ENCODE results near the gene CSMD2. TPM values are rescaled to one million over a fixed set of nuclear protein-coding genes. Genes with fewer than 3 reads are reported as not detected.

The CSMD2 gene
- total and polyA plus RNA-seq, 2 experiments from 2014 or later = 5.3 to 16.6 TPM

DNA sequence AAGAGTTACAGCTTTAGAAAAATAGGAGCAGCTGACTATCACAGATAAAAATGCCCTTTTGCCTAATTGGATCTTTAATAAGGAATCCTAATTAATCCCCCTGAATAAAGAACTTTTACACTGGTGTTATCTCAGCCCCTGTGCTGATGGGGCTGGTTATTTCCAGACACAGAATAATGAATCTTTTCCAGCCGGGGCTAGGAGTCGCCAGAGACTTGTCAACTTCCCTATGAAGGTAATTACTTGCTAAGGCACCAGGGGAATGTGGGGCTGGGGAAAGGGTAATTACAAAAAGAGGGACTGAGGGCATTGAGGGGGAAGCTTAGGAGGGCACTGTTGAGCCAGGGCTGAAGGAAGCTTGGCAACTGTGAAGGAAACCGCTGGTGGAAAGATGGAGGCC, 266.6 kb downstream of the CSMD2 start:
- Mint-ChIP-seq H3K27ac (no peak overlapping the region), H3K9me3 (no peaks in the 10 kb centered on the region), H3K4me1 (peaks cover 10% of the 10 kb centered on the region), H3K4me3 (no peak overlapping the region), H3K27me3 (ENCODE audit: insufficient read depth, low read depth, poor library complexity) (peaks cover 10% of the 10 kb centered on the region), H3K36me3 (ENCODE audit: low read depth) (no peaks in the 10 kb centered on the region)
- H3K4me1 ChIP-seq (ENCODE audit: insufficient read depth) = no peaks in the 10 kb centered on the region
- no peak overlapping the region for H3K4me2 ChIP-seq
- ATAC-seq (no peak), DNase-seq (ENCODE audit: low spot score) (no peak)
- H4K20me1 ChIP-seq (replicated peaks; ENCODE audit: insufficient read depth) = no peaks in the 10 kb centered on the region; the same call in 1 of the 2 replicates
- H3K9me2 ChIP-seq (ENCODE audit: insufficient read depth) = no peaks in the 10 kb centered on the region
- no peak overlapping the region for H3K4me3 ChIP-seq
- H3K79me2 ChIP-seq (replicated peaks; ENCODE audit: insufficient read depth) = no peaks in the 10 kb centered on the region
- H2AFZ ChIP-seq = no peak overlapping the region
- no peaks in the 10 kb centered on the region for H3K36me3 ChIP-seq (ENCODE audit: insufficient read depth)
- H3F3A ChIP-seq (replicated peaks; ENCODE audit: low read depth) = no peaks in the 10 kb centered on the region
- TF ChIP-seq, protein P1, sequence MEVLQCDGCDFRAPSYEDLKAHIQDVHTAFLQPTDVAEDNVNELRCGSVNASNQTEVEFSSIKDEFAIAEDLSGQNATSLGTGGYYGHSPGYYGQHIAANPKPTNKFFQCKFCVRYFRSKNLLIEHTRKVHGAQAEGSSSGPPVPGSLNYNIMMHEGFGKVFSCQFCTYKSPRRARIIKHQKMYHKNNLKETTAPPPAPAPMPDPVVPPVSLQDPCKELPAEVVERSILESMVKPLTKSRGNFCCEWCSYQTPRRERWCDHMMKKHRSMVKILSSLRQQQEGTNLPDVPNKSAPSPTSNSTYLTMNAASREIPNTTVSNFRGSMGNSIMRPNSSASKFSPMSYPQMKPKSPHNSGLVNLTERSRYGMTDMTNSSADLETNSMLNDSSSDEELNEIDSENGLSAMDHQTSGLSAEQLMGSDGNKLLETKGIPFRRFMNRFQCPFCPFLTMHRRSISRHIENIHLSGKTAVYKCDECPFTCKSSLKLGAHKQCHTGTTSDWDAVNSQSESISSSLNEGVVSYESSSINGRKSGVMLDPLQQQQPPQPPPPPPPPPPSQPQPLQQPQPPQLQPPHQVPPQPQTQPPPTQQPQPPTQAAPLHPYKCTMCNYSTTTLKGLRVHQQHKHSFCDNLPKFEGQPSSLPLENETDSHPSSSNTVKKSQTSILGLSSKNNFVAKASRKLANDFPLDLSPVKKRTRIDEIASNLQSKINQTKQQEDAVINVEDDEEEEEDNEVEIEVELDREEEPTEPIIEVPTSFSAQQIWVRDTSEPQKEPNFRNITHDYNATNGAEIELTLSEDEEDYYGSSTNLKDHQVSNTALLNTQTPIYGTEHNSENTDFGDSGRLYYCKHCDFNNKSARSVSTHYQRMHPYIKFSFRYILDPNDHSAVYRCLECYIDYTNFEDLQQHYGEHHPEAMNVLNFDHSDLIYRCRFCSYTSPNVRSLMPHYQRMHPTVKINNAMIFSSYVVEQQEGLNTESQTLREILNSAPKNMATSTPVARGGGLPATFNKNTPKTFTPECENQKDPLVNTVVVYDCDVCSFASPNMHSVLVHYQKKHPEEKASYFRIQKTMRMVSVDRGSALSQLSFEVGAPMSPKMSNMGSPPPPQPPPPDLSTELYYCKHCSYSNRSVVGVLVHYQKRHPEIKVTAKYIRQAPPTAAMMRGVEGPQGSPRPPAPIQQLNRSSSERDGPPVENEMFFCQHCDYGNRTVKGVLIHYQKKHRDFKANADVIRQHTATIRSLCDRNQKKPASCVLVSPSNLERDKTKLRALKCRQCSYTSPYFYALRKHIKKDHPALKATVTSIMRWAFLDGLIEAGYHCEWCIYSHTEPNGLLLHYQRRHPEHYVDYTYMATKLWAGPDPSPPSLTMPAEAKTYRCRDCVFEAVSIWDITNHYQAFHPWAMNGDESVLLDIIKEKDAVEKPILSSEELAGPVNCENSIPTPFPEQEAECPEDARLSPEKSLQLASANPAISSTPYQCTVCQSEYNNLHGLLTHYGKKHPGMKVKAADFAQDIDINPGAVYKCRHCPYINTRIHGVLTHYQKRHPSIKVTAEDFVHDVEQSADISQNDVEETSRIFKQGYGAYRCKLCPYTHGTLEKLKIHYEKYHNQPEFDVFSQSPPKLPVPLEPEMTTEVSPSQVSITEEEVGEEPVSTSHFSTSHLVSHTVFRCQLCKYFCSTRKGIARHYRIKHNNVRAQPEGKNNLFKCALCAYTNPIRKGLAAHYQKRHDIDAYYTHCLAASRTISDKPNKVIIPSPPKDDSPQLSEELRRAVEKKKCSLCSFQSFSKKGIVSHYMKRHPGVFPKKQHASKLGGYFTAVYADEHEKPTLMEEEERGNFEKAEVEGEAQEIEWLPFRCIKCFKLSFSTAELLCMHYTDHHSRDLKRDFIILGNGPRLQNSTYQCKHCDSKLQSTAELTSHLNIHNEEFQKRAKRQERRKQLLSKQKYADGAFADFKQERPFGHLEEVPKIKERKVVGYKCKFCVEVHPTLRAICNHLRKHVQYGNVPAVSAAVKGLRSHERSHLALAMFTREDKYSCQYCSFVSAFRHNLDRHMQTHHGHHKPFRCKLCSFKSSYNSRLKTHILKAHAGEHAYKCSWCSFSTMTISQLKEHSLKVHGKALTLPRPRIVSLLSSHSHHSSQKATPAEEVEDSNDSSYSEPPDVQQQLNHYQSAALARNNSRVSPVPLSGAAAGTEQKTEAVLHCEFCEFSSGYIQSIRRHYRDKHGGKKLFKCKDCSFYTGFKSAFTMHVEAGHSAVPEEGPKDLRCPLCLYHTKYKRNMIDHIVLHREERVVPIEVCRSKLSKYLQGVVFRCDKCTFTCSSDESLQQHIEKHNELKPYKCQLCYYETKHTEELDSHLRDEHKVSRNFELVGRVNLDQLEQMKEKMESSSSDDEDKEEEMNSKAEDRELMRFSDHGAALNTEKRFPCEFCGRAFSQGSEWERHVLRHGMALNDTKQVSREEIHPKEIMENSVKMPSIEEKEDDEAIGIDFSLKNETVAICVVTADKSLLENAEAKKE (CRISPR knock-in tag; IDR thresholded peaks at IDR 0.05) = no peak
- TF ChIP-seq, protein P2, sequence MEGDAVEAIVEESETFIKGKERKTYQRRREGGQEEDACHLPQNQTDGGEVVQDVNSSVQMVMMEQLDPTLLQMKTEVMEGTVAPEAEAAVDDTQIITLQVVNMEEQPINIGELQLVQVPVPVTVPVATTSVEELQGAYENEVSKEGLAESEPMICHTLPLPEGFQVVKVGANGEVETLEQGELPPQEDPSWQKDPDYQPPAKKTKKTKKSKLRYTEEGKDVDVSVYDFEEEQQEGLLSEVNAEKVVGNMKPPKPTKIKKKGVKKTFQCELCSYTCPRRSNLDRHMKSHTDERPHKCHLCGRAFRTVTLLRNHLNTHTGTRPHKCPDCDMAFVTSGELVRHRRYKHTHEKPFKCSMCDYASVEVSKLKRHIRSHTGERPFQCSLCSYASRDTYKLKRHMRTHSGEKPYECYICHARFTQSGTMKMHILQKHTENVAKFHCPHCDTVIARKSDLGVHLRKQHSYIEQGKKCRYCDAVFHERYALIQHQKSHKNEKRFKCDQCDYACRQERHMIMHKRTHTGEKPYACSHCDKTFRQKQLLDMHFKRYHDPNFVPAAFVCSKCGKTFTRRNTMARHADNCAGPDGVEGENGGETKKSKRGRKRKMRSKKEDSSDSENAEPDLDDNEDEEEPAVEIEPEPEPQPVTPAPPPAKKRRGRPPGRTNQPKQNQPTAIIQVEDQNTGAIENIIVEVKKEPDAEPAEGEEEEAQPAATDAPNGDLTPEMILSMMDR (conservative IDR thresholded peaks at IDR 0.05; ENCODE audit: low read depth in 2 of 2) = no peak
- no peak for TF ChIP-seq EZH2phosphoT487 (IDR thresholded peaks at IDR 0.05; ENCODE audit: unreplicated experiment)
- TF ChIP-seq, protein P3, sequence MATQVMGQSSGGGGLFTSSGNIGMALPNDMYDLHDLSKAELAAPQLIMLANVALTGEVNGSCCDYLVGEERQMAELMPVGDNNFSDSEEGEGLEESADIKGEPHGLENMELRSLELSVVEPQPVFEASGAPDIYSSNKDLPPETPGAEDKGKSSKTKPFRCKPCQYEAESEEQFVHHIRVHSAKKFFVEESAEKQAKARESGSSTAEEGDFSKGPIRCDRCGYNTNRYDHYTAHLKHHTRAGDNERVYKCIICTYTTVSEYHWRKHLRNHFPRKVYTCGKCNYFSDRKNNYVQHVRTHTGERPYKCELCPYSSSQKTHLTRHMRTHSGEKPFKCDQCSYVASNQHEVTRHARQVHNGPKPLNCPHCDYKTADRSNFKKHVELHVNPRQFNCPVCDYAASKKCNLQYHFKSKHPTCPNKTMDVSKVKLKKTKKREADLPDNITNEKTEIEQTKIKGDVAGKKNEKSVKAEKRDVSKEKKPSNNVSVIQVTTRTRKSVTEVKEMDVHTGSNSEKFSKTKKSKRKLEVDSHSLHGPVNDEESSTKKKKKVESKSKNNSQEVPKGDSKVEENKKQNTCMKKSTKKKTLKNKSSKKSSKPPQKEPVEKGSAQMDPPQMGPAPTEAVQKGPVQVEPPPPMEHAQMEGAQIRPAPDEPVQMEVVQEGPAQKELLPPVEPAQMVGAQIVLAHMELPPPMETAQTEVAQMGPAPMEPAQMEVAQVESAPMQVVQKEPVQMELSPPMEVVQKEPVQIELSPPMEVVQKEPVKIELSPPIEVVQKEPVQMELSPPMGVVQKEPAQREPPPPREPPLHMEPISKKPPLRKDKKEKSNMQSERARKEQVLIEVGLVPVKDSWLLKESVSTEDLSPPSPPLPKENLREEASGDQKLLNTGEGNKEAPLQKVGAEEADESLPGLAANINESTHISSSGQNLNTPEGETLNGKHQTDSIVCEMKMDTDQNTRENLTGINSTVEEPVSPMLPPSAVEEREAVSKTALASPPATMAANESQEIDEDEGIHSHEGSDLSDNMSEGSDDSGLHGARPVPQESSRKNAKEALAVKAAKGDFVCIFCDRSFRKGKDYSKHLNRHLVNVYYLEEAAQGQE (IDR thresholded peaks at IDR 0.05; ENCODE audit: unreplicated experiment) = no peak
- TF ChIP-seq ZNF114 (CRISPR knock-in tag; IDR thresholded peaks at IDR 0.05) = no peak
- no peak for TF ChIP-seq JUNB (IDR thresholded peaks at IDR 0.05; ENCODE audit: unreplicated experiment)
- no peak for TF ChIP-seq ZNF331 (CRISPR knock-in tag; IDR thresholded peaks at IDR 0.05; ENCODE audit: low read depth)
- TF ChIP-seq POLR2AphosphoS5 (IDR thresholded peaks at IDR 0.05; ENCODE audit: low read depth) = no peak
- TF ChIP-seq, protein P4, sequence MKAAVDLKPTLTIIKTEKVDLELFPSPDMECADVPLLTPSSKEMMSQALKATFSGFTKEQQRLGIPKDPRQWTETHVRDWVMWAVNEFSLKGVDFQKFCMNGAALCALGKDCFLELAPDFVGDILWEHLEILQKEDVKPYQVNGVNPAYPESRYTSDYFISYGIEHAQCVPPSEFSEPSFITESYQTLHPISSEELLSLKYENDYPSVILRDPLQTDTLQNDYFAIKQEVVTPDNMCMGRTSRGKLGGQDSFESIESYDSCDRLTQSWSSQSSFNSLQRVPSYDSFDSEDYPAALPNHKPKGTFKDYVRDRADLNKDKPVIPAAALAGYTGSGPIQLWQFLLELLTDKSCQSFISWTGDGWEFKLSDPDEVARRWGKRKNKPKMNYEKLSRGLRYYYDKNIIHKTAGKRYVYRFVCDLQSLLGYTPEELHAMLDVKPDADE (IDR thresholded peaks at IDR 0.05) = no peak
- TF ChIP-seq STAT1 (IDR thresholded peaks at IDR 0.05; ENCODE audit: unreplicated experiment) = no peak
- TF ChIP-seq EZH2 (IDR thresholded peaks at IDR 0.05; ENCODE audit: low read depth, unreplicated experiment) = no peak
- no peak for TF ChIP-seq NANOG (IDR thresholded peaks at IDR 0.05; ENCODE audit: borderline replicate concordance)
- H3K27me3 ChIP-seq (ENCODE audit: insufficient read depth) = no peaks in the 10 kb centered on the region
- H3K27ac ChIP-seq (ENCODE audit: low read depth) = no peak overlapping the region
